Panc1 (cell line): ENCODE measurements around the gene AIRE. TPM values are rescaled to one million over a fixed set of nuclear protein-coding genes. Genes with fewer than 3 reads are reported as not detected.

Experiments used
- ATAC-seq: fragments of 200-7000 bp; cut with Tn5 transposase; 2 replicates; pipeline ENCODE4 v1.9.1; 2020; ENCODE audit warnings: mild to moderate bottlenecking, moderate library complexity
- BruUV-seq: library from RNA; stranded (reverse); fragments of 400-500 nt; replicated peaks from 2 replicates; lab custom pipeline; 2021; lab: Mats Ljungman, UMichigan
- CTCF ChIA-PET: fragments of 300-600 bp; sonication (Branson Sonifier 250); formaldehyde crosslinking; loops from one replicate; lab custom pipeline; 2022; ENCODE audit warnings: antibody characterized with exemption; lab: Charles Lee
- POLR2A ChIA-PET: fragments of 300-600 bp; sonication (Branson Sonifier 250); formaldehyde crosslinking; loops from one replicate; lab custom pipeline; 2022; ENCODE audit warnings: antibody characterized with exemption; lab: Charles Lee
- DNase-seq: peaks from one replicate; pipeline ENCODE4 v3.0.0-alpha.2; 2010; ENCODE audit warnings: low read depth, low spot score
- H3K27ac ChIP-seq: 2 replicates; pipeline ENCODE4 v1.5.1; 2011; ENCODE audit warnings: mild to moderate bottlenecking, low read length, inconsistent platforms
- H3K27me3 ChIP-seq: fragments of 200-500 bp; sonication (Bioruptor generic); 2 replicates; pipeline ENCODE4 v1.6.0; 2014; ENCODE audit warnings: low read length, inconsistent platforms; ENCODE audit not compliant: control insufficient read depth, insufficient read depth
- H3K36me3 ChIP-seq: fragments of 200-500 bp; sonication (Bioruptor generic); 2 replicates; pipeline ENCODE4 v1.5.1; 2014; ENCODE audit warnings: inconsistent platforms, mild to moderate bottlenecking, low read length, moderate library complexity; ENCODE audit not compliant: control insufficient read depth, insufficient read depth
- H3K4me1 ChIP-seq: 2 replicates; pipeline ENCODE4 v1.5.1; 2011; ENCODE audit warnings: inconsistent platforms, mild to moderate bottlenecking, low read length, moderate library complexity; ENCODE audit not compliant: control insufficient read depth, insufficient read depth
- H3K4me3 ChIP-seq, 2 experiments: 2 replicates each; pipeline ENCODE4 v1.5.1; 2011 to 2012; ENCODE audit warnings: low read depth in 2 of 2, low read length in 2 of 2, mild to moderate bottlenecking in 2 of 2, inconsistent platforms in 1 of 2, moderate library complexity in 1 of 2
- H3K9me3 ChIP-seq: fragments of 200-500 bp; sonication (Bioruptor generic); 2 replicates; pipeline ENCODE4 v1.5.1; 2014; ENCODE audit warnings: low read depth, mild to moderate bottlenecking, inconsistent platforms, low read length, moderate library complexity; ENCODE audit not compliant: control insufficient read depth, insufficient read depth
- POLR2AphosphoS5 ChIP-seq: IDR thresholded peaks from 2 replicates; pipeline ENCODE4 v1.6.1; 2012; ENCODE audit warnings: mild to moderate bottlenecking, low read depth, low read length, moderate library complexity
- SIN3A ChIP-seq: IDR thresholded peaks from 2 replicates; pipeline ENCODE4 v1.6.1; 2012; ENCODE audit warnings: low read depth, mild to moderate bottlenecking, low read length, moderate library complexity, borderline replicate concordance; ENCODE audit not compliant: insufficient read depth
- TCF7L2 ChIP-seq: IDR thresholded peaks from 2 replicates; pipeline ENCODE4 v1.6.1; 2011; ENCODE audit warnings: mild to moderate bottlenecking, low read depth, low read length, inconsistent platforms
- in situ Hi-C: cut with HindIII; loops from 2 replicates; pipeline ENCODE4 v1.10.0; 2016; ENCODE audit warnings: low sequenced_read_pairs, low pct_unique_long_range_greater_than_20kb
- intact Hi-C: fragments of 100-400 bp; cut with micrococcal nuclease; formaldehyde crosslinking; loops from one replicate; pipeline ENCODE4 v1.10.0; 2022; ENCODE audit not compliant: unreplicated experiment
- total RNA-seq: library from RNA; stranded (reverse); gene quantifications from one replicate; pipeline ENCODE4 v1.2.1, GENCODE V29; 2021; ENCODE audit not compliant: unreplicated experiment
- TF ChIP-seq, protein P1 (sequence below): fragments of 450-650 bp; IDR thresholded peaks from 2 replicates; pipeline ENCODE4 v1.5.1; 2017; ENCODE audit warnings: mild to moderate bottlenecking
- TF ChIP-seq, protein P2 (sequence below), 2 experiments: IDR thresholded peaks; 2 replicates each; pipeline ENCODE4 v1.6.1; 2011 to 2012; ENCODE audit warnings: low read depth in 2 of 2, control low read depth in 1 of 2, low read length in 1 of 2, mild to moderate bottlenecking in 1 of 2, moderate library complexity in 1 of 2; ENCODE audit not compliant: insufficient read depth in 1 of 2

AIRE gene
- total RNA-seq, 1 experiment from 2014 or later, result not detected

DNA sequence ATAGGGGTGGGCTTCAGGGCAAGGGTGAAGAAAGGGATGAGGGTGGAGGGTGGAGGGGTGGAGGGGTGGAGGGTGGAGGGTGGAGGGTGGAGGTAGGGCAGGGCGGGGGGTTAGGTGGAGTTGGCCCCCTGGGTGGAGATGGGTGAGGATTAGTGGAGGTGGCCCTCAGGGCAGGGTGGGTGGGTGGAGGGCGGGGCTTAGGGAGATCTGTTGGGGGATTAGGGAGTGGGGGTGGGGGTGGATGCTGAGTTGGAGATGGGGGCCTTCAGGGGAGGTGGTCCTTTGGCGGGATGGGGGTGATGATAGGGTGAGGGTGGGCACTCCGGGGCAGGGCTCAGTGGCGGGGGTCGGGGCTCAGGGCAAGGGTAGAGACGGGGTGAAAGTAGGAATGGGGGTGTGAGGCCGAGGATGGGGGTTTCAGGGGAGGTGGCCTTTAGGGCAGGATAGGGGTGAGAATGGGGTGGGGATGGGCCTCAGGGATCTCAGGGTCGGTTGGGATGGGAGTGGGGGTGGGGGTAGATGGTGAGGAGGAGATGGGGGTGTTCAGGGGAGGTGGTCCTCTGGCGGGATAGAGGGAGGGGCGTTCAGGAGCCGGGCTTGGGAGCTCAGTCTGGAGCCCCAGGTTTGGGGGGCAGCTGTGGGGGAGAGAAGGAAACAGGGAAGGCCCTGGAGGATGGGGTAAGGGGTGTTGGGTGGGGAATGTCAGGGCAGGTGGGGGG lies 23.2 kb upstream of the AIRE start:
- BruUV-seq, result no TSS peak
- CTCF ChIA-PET, result no interaction called here
- POLR2A ChIA-PET, result no interaction called here
- Histone ChIP-seq H3K9me3 (no peaks in the 10 kb centered on the region), H3K27ac (no peak overlapping the region), H3K4me3 (no peak overlapping the region), H3K4me1 (no peaks in the 10 kb centered on the region), H3K36me3 (no peaks in the 10 kb centered on the region), H3K27me3 (no peaks in the 10 kb centered on the region)
- in situ Hi-C loops (no loop called here), intact Hi-C loops (no loop called here)
- no peak for ATAC-seq
- no peak for DNase-seq
- TF ChIP-seq POLR2AphosphoS5 (no peak), TCF7L2 (no peak), SIN3A (no peak)
- TF ChIP-seq, protein P1, sequence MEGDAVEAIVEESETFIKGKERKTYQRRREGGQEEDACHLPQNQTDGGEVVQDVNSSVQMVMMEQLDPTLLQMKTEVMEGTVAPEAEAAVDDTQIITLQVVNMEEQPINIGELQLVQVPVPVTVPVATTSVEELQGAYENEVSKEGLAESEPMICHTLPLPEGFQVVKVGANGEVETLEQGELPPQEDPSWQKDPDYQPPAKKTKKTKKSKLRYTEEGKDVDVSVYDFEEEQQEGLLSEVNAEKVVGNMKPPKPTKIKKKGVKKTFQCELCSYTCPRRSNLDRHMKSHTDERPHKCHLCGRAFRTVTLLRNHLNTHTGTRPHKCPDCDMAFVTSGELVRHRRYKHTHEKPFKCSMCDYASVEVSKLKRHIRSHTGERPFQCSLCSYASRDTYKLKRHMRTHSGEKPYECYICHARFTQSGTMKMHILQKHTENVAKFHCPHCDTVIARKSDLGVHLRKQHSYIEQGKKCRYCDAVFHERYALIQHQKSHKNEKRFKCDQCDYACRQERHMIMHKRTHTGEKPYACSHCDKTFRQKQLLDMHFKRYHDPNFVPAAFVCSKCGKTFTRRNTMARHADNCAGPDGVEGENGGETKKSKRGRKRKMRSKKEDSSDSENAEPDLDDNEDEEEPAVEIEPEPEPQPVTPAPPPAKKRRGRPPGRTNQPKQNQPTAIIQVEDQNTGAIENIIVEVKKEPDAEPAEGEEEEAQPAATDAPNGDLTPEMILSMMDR, result no peak
- TF ChIP-seq, protein P2, sequence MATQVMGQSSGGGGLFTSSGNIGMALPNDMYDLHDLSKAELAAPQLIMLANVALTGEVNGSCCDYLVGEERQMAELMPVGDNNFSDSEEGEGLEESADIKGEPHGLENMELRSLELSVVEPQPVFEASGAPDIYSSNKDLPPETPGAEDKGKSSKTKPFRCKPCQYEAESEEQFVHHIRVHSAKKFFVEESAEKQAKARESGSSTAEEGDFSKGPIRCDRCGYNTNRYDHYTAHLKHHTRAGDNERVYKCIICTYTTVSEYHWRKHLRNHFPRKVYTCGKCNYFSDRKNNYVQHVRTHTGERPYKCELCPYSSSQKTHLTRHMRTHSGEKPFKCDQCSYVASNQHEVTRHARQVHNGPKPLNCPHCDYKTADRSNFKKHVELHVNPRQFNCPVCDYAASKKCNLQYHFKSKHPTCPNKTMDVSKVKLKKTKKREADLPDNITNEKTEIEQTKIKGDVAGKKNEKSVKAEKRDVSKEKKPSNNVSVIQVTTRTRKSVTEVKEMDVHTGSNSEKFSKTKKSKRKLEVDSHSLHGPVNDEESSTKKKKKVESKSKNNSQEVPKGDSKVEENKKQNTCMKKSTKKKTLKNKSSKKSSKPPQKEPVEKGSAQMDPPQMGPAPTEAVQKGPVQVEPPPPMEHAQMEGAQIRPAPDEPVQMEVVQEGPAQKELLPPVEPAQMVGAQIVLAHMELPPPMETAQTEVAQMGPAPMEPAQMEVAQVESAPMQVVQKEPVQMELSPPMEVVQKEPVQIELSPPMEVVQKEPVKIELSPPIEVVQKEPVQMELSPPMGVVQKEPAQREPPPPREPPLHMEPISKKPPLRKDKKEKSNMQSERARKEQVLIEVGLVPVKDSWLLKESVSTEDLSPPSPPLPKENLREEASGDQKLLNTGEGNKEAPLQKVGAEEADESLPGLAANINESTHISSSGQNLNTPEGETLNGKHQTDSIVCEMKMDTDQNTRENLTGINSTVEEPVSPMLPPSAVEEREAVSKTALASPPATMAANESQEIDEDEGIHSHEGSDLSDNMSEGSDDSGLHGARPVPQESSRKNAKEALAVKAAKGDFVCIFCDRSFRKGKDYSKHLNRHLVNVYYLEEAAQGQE (IDR thresholded peaks at IDR 0.05; ENCODE audit: insufficient read depth in 1 of 2, low read depth in 2 of 2, low read length in 1 of 2), result no peak

DNA sequence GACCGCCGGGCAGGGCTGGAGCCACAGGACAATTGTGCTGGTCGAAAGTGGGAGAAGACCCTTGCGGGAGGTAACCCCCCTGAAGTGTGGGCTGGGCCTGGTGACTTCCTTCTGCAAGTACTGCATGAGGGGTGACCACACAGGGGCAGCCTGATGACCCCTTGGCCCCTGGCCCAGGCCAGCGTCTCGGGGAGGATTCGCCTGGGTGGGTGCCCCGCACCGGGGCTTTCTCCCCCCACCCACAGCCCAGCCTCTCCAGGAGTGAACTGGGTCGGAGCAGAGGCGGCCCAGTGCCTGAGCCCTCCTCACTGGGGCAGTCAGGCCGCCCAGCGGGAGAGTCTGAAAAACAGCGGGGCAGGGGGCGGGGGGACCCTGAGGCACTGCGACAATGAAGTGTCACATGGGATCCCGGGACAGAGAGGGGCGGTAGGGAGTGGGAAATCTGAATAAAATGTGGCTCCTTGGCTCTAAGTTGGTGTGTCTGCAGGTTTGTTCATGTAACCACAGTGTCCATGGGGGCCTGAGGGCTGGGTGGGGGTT lies 22.4 kb upstream of the AIRE start:
- H3K4me1 ChIP-seq, result no peaks in the 10 kb centered on the region
- H3K27me3 ChIP-seq, result no peaks in the 10 kb centered on the region
- CTCF ChIA-PET, result no interaction called here
- BruUV-seq, result no TSS peak
- DNase-seq, result no peak
- H3K27ac ChIP-seq, result no peak overlapping the region
- ATAC-seq, result no peak
- H3K4me3 ChIP-seq, result no peak overlapping the region
- POLR2A ChIA-PET, result no interaction called here
- intact Hi-C loops, result no loop called here
- no peaks in the 10 kb centered on the region for H3K36me3 ChIP-seq
- no peaks in the 10 kb centered on the region for H3K9me3 ChIP-seq
- in situ Hi-C loops, result no loop called here
- TF ChIP-seq, protein P1, result no peak
